Measurements from ENCODE around the gene ZFP92.

ZFP92 gene

DNA sequence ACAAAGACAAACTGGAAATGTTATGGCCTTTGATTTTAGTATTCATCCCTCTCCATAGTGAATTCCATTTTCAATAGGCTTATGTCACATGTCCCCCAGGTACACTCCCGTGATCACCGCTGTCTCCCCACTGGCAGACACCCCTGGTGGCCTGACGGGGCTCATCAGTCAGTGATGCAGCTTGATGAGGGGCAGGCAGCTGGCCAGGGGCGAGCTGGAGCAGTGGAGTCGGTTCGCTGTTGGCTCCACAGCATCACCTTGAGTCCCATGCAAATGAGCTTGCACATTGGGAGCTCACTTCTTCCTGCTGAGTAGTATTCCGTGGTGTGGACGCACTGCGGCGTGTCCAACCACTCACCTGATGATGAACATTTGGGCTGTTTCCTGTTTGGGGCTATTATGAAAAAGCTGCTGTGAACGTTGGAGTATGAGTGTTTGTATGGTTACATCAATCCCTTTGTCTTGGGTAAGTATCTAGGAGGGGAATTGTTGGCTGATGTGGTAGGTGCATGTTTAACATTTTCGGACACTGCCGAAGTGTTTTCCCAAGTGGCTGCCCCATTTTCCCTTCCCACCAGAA, 29.4 kb downstream of the ZFP92 start:
- TF ChIP-seq CTCF (IDR thresholded peaks at IDR 0.05), result no peak

GRCh38 chrX:153441296-153441695, 30.0 kb downstream of the ZFP92 start:
- no peak for TF ChIP-seq CTCF (IDR thresholded peaks at IDR 0.05)

GRCh38 chrX:153441981-153442380, 30.7 kb downstream of the ZFP92 start:
- no peak for TF ChIP-seq CTCF (IDR thresholded peaks at IDR 0.05)

- TF ChIP-seq CTCF (IDR thresholded peaks at IDR 0.05), result no peak
These were observed 31.2 kb downstream of the ZFP92 start for GRCh38 chrX:153442463-153442862.

DNA sequence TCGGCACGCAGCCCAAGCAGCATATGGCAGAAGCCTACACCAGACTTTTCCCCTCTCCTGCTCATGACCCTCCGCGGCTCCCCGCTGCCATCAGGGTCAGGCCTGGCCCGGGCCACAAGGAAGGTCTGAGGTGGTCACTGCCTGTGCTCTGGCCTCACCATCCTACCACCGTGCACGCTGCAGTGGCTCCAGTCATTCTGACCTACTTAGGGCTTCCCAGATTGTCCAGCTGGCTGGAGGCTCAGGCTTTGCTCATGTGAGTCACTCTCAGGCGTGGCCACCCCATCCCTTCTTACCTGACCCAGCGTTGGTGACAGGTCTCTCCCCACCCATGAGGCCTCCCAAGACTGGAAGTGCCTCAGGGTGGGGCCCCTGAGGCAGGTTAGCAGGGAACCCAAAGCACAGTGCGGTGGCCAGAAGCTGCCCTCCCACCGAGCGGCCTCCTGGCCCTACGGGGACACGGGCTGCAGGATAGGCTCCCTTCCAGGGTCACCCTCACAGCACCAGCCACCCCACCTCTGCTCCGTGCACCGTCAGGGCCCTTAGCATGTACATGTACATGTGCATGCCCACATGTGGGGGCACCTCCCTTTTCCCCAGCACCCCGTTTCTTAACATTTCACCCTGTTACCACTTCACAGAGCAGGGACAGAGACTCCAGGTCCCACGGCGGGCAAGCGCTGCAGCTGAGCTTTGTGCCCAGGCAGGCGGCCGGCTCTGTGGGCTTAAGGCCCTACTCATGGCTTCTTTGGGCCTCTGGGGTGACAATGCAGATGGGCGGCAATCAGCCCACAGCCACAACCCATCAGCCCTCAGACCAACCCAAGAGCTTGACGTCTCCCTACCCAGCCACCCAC, 32.4 kb downstream of the ZFP92 start:
- no peak for TF ChIP-seq CTCF (IDR thresholded peaks at IDR 0.05)

DNA sequence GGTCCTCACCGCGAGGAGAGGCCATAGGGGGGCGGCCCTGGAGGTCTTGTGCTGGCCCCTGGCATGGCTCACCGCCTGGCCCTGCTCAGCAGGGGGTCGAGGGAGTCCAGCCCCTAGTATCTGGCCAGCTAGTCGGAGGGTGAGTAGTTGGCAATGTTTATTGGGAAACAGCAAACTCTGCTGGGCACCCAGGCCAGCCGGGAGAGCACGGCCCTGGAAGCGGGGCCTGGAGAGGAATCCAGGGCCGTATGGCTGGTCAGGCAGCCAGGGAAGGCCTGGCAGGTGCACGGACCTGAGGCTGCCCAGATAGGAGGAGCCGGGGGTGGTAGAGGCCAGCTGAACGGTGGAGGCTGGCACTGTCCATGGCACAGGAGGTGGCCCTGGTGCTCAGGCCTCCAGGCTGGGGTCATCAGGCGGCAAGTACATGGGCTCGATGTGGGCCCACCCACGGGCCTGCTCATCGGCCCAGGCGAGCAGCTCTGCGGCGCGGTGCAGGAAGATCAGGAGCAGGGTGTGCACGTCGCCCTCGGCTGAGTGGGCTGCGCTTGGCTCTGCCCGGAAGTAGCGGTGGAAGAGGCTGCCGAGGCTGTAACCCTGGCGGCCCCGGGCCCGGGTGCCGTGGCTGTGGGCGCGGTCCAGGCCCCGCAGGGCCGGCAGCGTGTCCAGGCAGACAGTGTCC, 33.2 kb downstream of the ZFP92 start:
- no peak for TF ChIP-seq CTCF (IDR thresholded peaks at IDR 0.05)

DNA sequence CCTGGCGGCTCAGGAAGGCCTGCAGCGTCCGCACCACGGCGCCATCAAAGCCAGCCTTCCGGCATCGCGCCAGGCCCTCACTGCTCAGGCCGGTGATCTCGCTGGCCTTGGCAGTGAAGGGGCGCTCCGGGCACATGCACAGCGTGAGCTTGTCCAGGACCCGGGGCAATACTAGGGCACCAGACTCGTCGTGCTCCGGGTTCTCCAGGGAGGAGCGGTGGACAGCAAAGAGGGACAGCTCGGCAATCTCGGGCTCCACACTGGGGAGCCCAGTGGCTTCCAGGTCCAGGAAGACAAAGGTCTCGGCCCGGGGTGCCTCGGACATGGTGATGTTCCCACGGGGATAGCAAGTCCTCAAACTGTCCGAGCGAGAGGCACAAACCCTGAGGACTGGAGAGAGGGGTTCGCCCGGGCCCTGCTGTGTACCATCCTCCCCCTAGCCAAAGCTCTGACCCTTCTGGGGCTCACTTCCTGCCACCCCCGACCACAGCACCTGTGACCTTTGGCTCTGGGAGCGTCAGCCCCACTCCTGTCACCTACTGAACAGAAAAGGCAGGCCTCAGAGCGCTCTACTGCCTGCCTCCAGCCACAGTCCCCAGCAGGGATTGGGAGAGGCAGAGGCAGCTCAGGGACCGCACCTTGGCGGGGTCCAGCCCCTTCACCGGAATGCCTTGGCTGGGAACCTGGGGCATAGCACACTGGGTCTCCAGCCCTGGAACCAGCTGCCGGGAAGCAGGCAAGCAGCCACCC, 34.0 kb downstream of the ZFP92 start:
- no peak for TF ChIP-seq CTCF (IDR thresholded peaks at IDR 0.05)

Data from LNCAP (cell line).